NCI-H345 (cell line): ENCODE results near the gene ANKRD29.

ENCODE experiments used
- DNase-seq: peaks from one replicate; lab custom pipeline; 2025; lab: John Stamatoyannopoulos, UW

Gene ANKRD29

DNA sequence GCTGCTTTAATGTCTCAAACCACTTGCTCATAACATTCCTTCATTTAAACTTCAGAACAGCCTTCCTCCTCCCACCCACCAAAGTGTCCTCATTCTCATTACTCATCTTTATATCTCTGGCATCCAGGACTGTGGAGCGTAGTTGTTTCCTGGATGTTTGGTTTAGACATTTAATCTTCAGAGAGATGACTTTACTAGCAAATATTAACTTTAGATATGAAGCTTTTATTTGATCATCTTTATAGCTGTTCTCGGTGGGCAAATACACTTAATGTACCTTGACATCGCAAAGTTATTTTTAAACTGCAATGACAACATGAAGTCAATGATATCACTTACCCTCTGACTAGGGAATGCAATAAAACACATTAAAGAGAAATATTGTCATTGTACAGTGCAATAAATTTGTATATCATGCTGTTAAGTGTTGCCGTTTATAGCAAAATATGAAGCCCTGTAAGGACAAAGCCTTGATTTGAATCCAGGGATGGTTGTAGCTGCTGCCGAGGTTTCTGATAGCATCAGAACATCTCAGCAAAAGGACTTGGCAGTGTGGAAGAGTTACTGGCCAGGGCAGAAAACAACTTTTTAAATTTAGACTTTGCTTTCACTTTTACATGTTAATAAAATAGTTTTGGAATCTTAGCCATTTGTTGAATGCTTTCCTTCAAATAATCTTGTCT lies 21.9 kb upstream of the ANKRD29 start:
- no peak for DNase-seq

DNA sequence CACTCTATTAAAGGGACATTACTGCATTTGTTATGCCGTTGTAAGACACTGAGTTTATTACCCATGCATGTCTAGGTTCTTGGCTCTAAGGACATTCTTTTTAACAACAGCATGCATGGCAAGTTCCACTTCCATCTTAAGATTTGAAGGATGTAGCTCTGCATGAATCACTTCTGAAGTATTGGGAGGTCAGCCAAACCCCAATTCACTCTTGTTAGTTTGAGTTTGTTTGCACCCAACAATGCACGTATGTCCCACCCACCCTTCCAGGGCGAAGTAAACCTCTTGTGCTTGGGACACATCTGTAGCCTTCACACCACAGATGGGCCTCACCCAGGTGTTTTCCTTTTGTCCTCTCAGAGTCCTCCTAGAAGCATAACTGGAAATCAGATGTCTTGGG lies 21.0 kb upstream of the ANKRD29 start:
- DNase-seq, result no peak

DNA sequence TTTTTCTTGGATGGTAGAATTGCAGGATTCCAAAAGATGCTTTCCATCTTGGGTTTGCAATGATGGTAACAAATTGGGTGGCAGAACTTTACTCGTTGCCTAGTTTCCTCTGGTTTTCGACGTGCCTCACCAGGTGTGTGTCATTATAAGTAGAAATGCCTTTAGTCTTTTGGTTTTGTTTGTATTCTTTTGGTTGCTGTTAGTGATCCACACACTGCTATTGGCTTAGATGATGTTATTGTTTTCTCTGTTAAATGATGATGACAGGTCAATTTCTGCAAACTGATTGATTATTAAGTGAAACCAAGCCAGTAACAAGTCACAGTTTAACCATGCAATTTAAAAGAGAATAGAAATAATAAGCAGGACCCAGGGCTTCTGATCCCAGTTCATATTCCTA lies 20.4 kb upstream of the ANKRD29 start:
- no peak for DNase-seq

DNA sequence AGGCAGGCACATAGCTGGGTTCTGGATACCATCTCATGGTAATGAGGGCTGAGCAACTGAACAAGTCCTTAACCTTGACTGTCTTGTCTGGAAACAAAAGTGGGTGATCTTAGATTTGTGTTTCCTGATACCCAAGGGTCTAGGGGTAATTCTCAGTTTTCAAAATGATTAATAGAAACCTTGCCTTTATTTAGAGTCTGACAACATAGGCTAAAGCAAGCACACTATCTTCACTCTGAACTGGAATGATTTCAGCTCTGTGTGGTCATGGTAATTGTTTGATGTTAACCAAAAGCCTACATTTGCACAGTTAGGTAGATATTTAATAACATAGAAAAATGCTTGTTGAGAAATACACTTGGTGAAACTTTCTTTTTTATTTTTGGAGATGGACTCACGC lies 19.8 kb upstream of the ANKRD29 start:
- DNase-seq, result no peak

DNA sequence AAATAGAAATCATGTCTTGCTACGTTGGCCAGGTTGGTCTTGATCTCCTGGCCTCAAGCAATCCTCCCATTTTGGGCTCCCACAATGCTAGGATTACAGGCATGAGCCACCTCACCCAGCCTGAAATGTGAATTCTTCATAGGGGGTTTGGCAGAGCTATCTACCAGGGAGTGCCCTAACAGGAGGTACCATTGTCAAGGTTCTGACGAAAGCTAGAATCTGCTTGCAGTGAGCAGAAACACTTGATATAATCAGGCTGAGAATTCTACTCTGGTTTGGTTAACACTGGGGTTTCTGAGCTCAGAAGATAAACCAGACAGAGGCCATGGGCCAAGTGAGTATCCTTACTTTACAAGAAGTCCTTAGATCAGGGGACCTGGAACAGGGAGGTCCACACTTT lies 19.3 kb upstream of the ANKRD29 start:
- DNase-seq, result no peak

DNA sequence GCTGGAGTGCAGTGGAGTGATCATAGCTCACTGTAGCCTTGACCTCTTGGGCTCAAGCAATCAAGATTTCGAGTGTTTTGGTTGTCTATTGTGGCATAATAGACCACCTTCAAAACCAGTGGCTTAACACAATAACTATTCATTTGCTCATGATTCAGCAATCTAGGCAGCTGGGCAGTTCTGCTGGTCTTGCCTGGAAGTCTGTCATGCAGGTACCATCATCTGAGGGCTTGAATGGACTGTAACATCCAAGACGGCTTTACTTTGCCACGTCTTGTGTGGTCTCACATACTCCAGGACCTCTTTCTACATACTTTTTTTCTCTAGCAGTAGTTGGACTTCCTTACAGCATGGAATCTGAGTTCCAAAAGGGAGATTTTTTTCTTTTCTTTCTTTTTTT lies 13.2 kb upstream of the ANKRD29 start:
- no peak for DNase-seq

DNA sequence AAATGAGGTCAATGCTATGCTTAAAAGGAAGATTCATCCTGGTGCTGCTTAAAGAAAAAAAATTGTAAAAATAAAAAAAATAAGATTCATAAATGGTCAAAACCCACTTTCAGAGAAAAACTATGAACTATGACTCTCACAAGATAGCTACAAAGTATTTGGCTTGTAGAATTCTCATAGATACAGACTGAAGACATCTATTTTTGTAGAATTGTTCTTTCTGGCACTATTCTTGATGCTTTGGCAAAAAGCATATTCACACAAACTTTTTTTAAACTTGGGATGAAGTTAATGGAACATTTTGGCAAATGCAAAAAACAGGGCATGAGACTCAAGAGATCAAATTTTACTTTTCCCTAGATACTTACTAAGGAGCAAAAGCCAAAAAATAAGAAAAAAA lies 12.5 kb upstream of the ANKRD29 start:
- no peak for DNase-seq

DNA sequence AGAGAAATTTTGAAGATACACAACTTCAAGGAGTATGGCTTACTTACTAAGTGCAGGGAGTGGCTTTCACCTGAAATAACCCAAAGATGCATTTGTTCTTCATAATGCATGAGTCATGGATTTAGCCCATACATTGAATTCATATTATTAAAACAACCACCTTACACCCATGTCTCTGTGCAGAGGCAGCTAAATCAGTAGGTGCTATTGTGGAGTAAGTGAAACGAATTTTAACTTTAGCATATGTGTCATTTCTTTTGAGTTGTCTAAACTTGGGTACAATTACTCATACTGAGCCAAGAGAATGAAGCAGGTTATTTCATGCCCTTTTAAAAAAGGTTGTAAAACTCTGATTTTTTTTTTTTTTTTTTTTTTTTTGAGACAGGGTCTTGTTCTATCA lies 11.0 kb upstream of the ANKRD29 start:
- DNase-seq, result no peak

DNA sequence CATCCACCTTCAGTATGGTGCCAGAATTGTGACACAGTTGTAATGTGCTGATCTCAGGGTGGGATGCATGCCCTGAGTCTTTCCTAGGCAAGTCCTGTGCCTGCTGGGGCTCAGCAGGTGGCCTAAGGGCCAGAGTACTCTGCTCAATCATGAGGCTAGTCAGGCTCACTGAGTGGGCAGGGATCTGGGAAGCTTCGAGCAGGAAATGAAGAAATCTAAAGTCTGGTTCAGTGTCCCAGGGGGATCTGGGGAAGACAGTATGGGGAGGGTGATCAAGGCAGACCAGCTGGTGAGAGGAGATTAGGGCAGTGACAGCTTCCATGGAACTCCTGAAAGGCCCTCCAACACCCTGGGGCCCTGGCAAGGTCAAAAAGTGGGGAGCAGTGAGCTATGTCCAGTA lies 8.9 kb upstream of the ANKRD29 start:
- DNase-seq, result no peak

DNA sequence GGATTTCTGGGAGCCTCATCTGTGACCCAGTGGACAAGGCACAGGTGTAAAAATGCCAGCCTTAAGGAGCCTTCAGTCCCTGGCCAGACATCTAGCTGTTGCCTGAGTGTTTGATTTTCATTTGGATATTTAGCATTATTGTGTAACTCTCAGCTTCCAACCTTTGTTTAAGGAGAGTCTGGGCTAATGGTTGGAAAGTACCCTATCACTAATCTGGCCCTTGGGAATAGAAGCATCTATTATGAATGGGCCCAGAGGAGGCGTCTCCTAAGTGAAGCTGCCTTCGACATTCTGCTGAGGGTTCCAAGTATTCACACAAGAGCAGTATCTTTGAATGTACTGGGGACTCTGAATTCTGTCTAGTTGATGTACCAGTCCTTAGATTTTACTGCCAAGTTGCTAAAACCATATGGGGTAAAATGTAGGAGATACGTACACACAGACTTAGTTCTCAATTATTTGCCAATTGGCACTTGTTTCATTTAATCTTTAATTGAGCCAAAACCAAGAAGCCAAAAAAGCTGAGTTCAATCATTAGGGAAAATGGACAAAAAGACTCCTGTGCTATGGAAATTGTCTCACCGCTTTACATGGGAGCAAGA lies 7.2 kb upstream of the ANKRD29 start:
- no peak for DNase-seq

DNA sequence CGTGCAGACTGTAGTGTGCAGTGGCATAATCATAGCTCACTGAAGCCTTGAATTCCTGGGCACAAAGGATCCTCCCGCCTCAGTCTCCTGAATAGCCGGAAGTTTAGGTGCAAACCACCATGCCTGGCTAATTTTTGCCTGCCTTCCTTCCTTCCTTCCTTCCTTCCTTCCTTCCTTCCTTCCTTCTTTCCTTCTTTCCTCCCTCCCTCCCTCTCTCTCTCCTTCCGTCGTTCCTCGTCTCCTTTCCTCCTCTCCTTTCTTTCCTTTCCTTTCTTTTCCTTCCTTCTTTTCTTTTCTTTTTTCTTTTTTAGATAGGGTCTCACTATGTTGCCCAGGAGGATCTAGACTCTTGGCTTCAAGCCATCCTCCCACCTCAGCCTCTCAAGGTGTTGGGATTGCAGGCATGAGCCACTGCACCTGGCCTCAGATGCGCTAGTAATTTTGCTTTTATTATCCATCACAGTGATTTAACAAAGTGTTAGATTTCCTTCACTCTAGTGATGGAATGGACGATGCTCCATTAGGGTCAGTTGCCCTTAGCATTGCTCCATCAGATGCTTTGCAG lies 6.6 kb upstream of the ANKRD29 start:
- DNase-seq, result no peak

DNA sequence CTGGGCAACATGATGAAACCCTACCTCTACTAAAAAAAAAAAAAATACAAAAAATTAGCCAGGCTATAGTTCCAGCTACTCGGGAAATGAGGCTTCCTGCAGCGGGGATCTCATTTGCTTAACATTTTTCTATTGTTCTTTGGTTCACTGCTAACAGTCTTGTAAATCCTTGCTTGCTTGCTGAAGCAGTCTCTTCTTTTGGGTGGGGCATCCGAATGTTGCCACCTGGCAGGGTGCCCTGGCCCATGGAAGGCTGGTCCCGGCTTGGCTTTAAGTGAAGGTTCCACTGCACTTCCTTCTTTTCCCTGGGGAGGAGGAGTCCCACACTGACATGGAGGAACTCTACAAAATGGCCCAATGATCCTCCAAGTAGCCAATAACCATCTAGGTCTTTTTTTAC lies 6.0 kb upstream of the ANKRD29 start:
- no peak for DNase-seq

DNA sequence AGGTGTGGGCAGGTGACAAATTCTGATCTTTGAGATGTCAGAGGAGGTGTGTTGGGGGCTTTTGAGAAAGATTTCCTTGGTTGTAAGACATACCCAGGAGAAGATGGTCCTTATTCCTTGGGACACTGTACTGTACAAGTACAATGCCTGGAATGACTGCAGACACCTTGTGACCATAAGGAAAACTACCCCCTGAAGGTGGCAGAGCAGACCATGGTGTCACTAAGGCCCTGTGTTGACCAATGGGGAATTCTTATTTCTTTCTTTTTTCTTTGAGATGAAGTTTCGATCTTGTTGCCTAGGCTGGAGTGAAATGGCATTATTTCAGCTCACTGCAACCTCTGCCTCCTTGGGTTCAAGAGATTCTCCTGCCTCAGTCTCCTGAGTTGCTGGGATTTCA lies 4.4 kb upstream of the ANKRD29 start:
- DNase-seq, result no peak

DNA sequence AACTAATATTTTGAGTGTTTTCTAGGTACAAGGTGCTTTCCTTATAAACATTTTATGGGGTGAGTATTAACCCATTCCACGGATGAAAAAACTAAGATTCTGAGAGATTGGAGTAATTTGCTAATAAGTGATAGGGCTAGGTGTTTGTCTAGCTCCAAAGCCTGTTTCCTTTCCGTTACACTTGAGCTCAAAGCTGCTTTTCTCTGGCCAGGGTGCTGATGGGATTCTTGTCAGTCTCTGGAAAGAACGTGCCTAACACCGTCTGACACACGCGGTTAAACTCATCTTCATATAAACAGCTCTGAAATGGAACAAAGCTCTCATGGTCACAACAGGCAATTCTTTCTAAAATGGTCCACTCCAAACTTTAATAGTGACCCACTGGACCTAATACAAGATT lies 2.0 kb upstream of the ANKRD29 start:
- no peak for DNase-seq

DNA sequence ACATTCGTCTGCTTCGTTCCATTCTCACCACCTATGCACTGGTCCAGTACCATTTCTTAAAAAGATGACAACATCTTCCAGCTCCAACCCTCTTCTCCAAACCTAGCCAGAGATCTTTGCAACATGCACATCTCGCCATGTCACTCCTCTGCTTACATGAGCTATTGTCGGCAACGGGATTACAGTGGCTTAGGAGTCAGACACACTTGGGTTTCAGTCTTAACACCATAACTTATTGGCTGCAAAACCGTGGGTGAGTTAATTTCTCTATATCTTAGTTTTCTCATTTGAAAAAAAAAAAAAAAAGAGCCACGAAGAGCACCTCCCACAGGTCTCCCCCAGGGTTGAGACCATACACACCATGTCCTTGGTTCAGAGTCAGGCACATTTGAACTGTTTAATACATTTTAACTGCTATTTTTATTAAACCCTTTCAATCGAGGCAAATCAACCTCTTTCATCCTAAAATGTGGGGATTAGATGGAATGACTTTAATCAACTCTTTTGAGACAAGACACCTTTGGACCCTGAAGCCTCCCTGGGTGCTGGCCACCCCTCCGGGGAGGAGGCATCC lies 889 bp downstream of the ANKRD29 start:
- no peak for DNase-seq

DNA sequence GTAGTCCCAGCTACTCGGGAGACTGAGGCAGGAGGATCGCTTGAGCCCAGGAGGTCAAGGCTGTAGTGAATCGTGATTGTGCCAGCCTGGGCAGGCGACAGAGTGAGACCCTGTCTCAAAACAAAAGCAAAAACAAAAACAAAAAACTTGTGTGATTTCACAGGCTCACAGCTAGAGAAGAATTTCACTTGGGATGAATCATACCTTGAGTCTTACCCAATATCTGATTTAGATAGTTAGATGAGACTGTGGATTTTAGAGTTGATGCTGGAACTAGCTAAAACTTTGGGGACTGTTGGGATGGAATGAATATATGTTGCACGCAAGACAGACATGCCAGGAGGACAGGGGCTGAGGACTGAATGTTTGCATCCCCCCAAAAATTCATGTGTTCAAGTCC lies 4.4 kb downstream of the ANKRD29 start:
- DNase-seq, result no peak

DNA sequence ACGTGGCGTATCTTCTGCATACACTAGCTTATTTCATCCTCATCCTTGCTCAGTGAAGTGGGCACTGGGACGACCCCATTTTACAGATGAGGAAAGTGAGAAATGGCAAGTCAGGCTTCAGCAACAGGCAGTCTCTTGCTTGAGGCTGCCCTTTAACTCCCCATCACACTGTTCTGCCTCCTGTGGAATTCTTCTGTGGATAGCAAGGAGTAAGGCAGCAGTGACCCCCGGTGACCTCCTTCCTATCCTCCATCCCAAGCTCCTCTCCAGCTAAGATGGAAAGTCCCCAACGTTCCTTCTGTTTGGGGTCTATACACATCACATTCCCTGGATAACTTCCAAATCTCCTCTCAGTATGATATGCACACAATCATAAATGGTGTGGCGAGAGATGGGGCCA lies 10.5 kb downstream of the ANKRD29 start:
- no peak for DNase-seq

DNA sequence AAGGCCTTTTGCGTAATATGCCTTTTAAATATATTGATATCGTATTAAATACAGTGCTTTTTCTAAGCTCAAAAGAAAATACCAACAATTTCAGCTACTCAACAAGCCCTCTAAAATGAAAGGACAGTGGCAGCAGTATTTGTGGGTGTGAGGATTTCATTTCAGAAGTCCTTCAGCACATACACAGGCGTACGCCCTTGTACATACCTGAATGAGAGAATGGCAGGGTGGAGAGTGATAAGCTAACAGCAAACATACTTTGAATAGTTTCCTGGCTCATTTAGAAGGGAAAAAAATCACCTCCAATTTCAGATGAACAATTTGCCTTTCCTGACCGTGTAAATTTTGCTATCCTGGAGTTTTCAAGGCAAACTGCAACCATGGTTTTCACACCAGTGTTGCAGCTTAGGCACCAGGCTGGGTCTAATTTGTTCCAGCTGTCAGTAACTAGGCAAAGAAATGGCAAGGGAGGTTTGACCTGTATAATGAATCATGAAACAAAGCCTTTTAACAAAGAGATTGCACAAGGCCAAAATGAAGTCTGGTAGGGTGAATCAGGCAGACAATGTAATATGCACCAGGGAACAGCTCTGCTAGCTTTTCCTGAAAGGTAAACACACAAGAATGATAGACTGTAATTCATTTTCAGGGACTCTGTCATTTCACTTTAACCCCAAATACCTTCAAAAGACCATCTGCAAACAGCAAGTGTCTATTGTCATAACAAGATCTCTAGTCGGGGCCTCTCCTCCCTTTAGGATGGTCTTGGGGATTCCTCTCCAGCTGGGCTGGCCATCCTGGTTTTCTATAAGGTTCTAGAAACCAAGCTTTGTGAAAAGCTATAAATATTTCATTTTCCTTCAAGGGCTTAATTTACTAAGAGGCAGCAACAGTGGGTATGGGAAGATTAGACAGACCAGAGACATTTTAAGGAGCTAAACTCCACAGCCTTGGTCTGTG lies 11.5 kb downstream of the ANKRD29 start:
- no peak for DNase-seq

DNA sequence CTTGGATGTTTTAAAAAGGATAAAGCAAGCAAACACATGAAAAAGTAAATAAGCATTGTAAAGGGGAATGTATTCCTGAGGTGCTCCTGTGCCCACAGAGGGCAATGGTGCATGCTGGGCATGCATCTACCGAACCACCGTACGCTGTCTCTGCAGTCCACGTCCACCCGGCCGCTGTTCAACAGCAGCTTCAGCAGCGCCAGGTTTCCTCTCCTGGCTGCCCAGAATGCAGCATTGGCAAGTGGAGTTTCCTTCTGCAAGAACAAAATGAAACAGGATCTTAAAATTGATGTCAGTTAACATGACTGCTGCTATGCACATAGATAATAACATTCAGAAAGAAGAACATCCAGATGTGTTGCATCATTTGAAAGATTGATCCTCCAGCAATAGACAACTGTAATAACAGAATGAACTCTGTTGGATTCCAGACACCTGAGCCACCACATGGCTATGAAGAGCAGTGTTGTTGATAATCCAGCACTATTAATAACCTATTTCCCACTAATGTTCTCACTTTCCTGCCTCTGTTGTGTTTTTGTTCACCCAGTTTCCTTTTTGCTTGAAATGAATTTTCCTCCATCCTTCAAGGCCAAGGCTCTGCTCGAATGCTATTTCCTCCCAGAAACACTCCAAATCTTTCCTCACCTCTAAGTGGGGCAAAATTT lies 13.6 kb downstream of the ANKRD29 start:
- no peak for DNase-seq

DNA sequence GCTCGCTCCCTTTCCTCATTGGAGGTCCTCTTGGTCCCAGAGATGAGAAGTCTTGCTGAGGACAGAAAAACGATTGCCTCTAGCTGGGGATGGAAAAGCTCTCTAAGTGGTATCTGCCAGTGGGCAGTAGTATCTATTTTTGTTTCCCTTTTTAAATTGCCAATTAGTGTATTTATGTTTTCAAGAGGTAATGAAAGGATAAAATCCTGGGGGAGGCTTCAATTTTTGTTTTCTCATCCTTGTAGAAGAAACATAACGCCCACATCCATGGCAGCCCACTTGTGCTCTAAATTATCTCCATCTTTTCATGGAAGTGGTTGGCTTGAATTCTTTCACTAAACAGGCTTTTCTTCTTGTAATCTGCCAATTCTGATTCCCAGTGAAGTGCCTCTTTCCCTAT lies 14.3 kb downstream of the ANKRD29 start:
- no peak for DNase-seq

DNA sequence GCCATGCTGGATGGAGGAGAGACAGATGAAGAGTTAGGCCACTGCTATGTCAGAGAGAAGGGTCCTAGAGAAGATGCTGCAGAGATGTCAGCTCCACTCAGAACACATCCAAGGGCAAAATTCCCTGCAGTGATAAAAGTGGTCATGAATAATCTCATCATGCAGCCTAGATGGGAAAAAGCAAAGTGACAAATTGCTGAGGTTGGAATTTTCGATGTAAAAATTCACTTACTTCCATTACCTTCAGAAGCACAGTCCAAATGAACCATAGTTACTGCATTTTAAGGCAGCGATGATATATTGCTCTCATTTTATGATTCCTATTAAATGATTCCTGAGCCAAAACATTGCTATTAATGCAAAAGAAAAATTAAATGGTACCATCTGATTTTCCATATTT lies 16.4 kb downstream of the ANKRD29 start:
- no peak for DNase-seq
